Keratinocyte (primary cell): Measurements from ENCODE around the gene SNCAIP. TPM values are rescaled to one million over a fixed set of nuclear protein-coding genes. Genes with fewer than 3 reads are reported as not detected.

Source experiments
- DNase-seq: peaks from one replicate; pipeline ENCODE4 v3.0.0-alpha.2; 2011; ENCODE audit warnings: low read depth, missing footprints, low spot score
- FAIRE-seq: peaks from 2 replicates; lab custom pipeline; 2011; peaks lifted over from hg19 to GRCh38; lab: Jason Lieb, UNC
- H2AFZ ChIP-seq: 2 replicates; pipeline ENCODE4 v1.6.0; 2012; ENCODE audit warnings: low read length, control low read depth, inconsistent platforms; ENCODE audit not compliant: control insufficient read depth
- H3K27ac ChIP-seq: 2 replicates; pipeline ENCODE4 v1.5.1; 2011; ENCODE audit warnings: low read length; ENCODE audit not compliant: control insufficient read depth, insufficient read depth
- H3K27me3 ChIP-seq: 3 replicates; pipeline ENCODE4 v1.6.0; 2011; ENCODE audit warnings: low read length; ENCODE audit not compliant: control insufficient read depth, insufficient read depth; ENCODE audit errors: extremely low read depth
- H3K36me3 ChIP-seq, 2 experiments: 2 replicates in 1 of 2; 3 replicates in 1 of 2; pipeline ENCODE4 v1.5.1; 2011; ENCODE audit warnings: low read length in 2 of 2, mild to moderate bottlenecking in 1 of 2; ENCODE audit not compliant: control insufficient read depth in 2 of 2, insufficient read depth in 2 of 2; ENCODE audit errors: extremely low read depth in 1 of 2
- H3K4me1 ChIP-seq: 3 replicates; pipeline ENCODE4 v1.5.1; 2011; ENCODE audit warnings: low read length; ENCODE audit not compliant: control insufficient read depth, insufficient read depth; ENCODE audit errors: extremely low read depth
- H3K4me2 ChIP-seq: 3 replicates; pipeline ENCODE4 v1.6.0; 2011; ENCODE audit warnings: low read depth, low read length; ENCODE audit not compliant: control insufficient read depth, insufficient read depth; ENCODE audit errors: extremely low read depth
- H3K4me3 ChIP-seq, 3 experiments: fragments of 200-600 bp in 1 of 3; sonication (generic) in 1 of 3; 2 replicates in 2 of 3; 3 replicates in 1 of 3; pipeline ENCODE4 v1.5.1; 2011 to 2016; ENCODE audit warnings: low read length in 3 of 3, mild to moderate bottlenecking in 3 of 3, control low read depth in 2 of 3, inconsistent platforms in 1 of 3, low read depth in 1 of 3, mixed read lengths in 1 of 3, mixed run types in 1 of 3, moderate library complexity in 1 of 3; ENCODE audit not compliant: control insufficient read depth in 2 of 3, insufficient read depth in 2 of 3; ENCODE audit errors: extremely low read depth in 1 of 3
- H3K79me2 ChIP-seq: 2 replicates; pipeline ENCODE4 v1.6.0; 2012; ENCODE audit warnings: low read length; ENCODE audit not compliant: control insufficient read depth, insufficient read depth
- H3K9ac ChIP-seq: 3 replicates; pipeline ENCODE4 v1.6.0; 2011; ENCODE audit warnings: low read length; ENCODE audit not compliant: control insufficient read depth, insufficient read depth; ENCODE audit errors: extremely low read depth
- H3K9me1 ChIP-seq: 3 replicates; pipeline ENCODE4 v1.6.0; 2011; ENCODE audit warnings: low read length; ENCODE audit not compliant: control insufficient read depth, insufficient read depth; ENCODE audit errors: extremely low read depth
- H3K9me3 ChIP-seq: 2 replicates; pipeline ENCODE4 v1.5.1; 2012; ENCODE audit warnings: low read depth, low read length; ENCODE audit not compliant: control insufficient read depth
- H4K20me1 ChIP-seq: 3 replicates; pipeline ENCODE4 v1.6.0; 2011; ENCODE audit warnings: low read length; ENCODE audit not compliant: control insufficient read depth, insufficient read depth; ENCODE audit errors: extremely low read depth
- CTCF ChIP-seq, 3 experiments: IDR thresholded peaks in 1 of 3; conservative IDR thresholded peaks in 1 of 3; optimal IDR thresholded peaks in 1 of 3; 2 replicates in 2 of 3; 3 replicates in 1 of 3; pipeline versions ENCODE3 to v1.5.1; 2011; ENCODE audit warnings: low read length in 3 of 3, mild to moderate bottlenecking in 3 of 3, moderate library complexity in 2 of 3, control low read depth in 1 of 3, inconsistent platforms in 1 of 3; ENCODE audit not compliant: insufficient read depth in 2 of 3; ENCODE audit errors: extremely low read depth in 1 of 3
- EZH2 ChIP-seq: IDR thresholded peaks from one replicate; pipeline ENCODE4 v1.6.1; 2012; ENCODE audit warnings: inconsistent platforms, mild to moderate bottlenecking, low read length, moderate library complexity
- dilution Hi-C: fragments of 300-500 bp; cut with MboI; formaldehyde crosslinking; loops from one replicate; pipeline ENCODE4 v1.7.0; 2020; ENCODE audit warnings: low sequenced_read_pairs; ENCODE audit not compliant: extremely low pct_ligation_motif_present
- polyA plus RNA-seq, 5 experiments: library from polyadenylated mRNA; depleted of rRNA in 3 of 5; stranded (reverse) in 3 of 5; stranded (forward) in 1 of 5; unstranded in 1 of 5; fragments of >200 nt; gene quantifications; 1 replicate in 1 of 5; 2 replicates in 3 of 5; 3 replicates in 1 of 5; pipeline versions ENCODE4 v1.2.1 to v1.2.3, GENCODE V29; 2011 to 2012; ENCODE audit warnings: missing spikeins in 2 of 5, low read depth in 1 of 5, low replicate concordance in 1 of 5

Gene SNCAIP
- polyA plus RNA-seq, 1 donor (not counting 4 experiments of a cell fraction or from before 2014, with no cell fraction given), result not detected

GRCh38 chr5:122314036-122314435 is 2.0 kb downstream of the SNCAIP start:
- FAIRE-seq (no peak), DNase-seq (no peak)
- Histone ChIP-seq H3K4me1 (peaks cover 11% of the 10 kb centered on the region), H4K20me1 (no peaks in the 10 kb centered on the region), H3K4me2 (no peak overlapping the region), H3K9ac (no peak overlapping the region), H2AFZ (no peak overlapping the region), H3K36me3 (no peaks in the 10 kb centered on the region), H3K9me1 (no peaks in the 10 kb centered on the region), H3K27ac (no peak overlapping the region), H3K9me3 (no peaks in the 10 kb centered on the region), H3K27me3 (peaks cover 22% of the 10 kb centered on the region), H3K4me3 (no peak overlapping the region), H3K79me2 (no peaks in the 10 kb centered on the region)
- TF ChIP-seq EZH2, result no peak
- no peak for TF ChIP-seq CTCF (optimal IDR thresholded peaks at IDR 0.05 in 1 of 3, IDR thresholded peaks at IDR 0.05 in 1 of 3, conservative IDR thresholded peaks at IDR 0.05 in 1 of 3; ENCODE audit: extremely low read depth in 1 of 3, insufficient read depth in 2 of 3, low read length in 3 of 3)
- dilution Hi-C loops, result no loop called here

DNA sequence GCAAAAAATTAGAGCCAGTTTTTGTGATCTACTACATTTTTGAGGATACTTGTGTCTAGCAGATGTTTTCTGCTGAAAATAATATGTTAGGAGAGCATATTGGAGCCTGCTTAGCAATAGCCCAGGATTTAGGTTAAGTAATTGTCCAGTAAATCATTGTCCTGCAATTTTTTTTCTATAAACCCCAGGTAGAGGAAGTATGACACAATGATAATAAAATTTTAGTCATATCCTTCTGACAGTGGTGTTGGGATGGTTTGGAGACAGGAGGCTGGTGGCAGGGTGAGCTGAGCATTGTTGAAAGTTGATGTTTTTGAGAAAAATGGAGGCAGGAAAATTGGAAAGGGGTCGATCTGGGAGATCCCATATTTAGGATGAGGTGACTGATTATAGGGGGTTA is 3.5 kb downstream of the SNCAIP start:
- dilution Hi-C loops, result no loop called here
- H3K36me3 ChIP-seq, result no peaks in the 10 kb centered on the region
- no peak overlapping the region for H3K4me3 ChIP-seq
- FAIRE-seq (no peak), DNase-seq (no peak)
- H4K20me1 ChIP-seq, result no peaks in the 10 kb centered on the region
- no peaks in the 10 kb centered on the region for H3K9me1 ChIP-seq
- H3K27ac ChIP-seq, result no peak overlapping the region
- H3K9me3 ChIP-seq, result no peaks in the 10 kb centered on the region
- TF ChIP-seq EZH2 (no peak), CTCF (optimal IDR thresholded peaks at IDR 0.05 in 1 of 3, IDR thresholded peaks at IDR 0.05 in 1 of 3, conservative IDR thresholded peaks at IDR 0.05 in 1 of 3; ENCODE audit: extremely low read depth in 1 of 3, insufficient read depth in 2 of 3, low read length in 3 of 3) (no peak)
- peaks cover 20% of the 10 kb centered on the region for H3K27me3 ChIP-seq
- H3K4me2 ChIP-seq, result no peak overlapping the region
- no peaks in the 10 kb centered on the region for H3K79me2 ChIP-seq
- H2AFZ ChIP-seq, result no peak overlapping the region
- H3K4me1 ChIP-seq, result peaks cover 11% of the 10 kb centered on the region
- no peak overlapping the region for H3K9ac ChIP-seq
